Measurements from ENCODE around the gene MOB4. TPM values are rescaled to one million over a fixed set of nuclear protein-coding genes. Genes with fewer than 3 reads are reported as not detected.
"Not testable (repeated sequence)": the region's sequence is repeated elsewhere in the genome, so short reads cannot be mapped to it uniquely, and the experiment has no call there.

Gene MOB4
- total RNA-seq, 1 experiment from 2014 or later: 44.5 TPM

- DNase-seq (ENCODE audit: low spot score): no peak
These were observed 1.1 kb upstream of the MOB4 start for GRCh38 chr2:197514754-197515153.

GRCh38 chr2:197515315-197515738 lies 539 bp upstream of the MOB4 start:
- no peak for DNase-seq (ENCODE audit: low spot score)

GRCh38 chr2:197516393-197516761 lies 511 bp downstream of the MOB4 start:
- no peak for DNase-seq (ENCODE audit: low spot score)

GRCh38 chr2:197517150-197517549 lies 1.3 kb downstream of the MOB4 start:
- DNase-seq (ENCODE audit: low spot score): no peak

- DNase-seq (ENCODE audit: low spot score): no peak
These were observed 22.5 kb downstream of the MOB4 start for GRCh38 chr2:197538412-197538811.

- DNase-seq (ENCODE audit: low spot score): no peak
These were observed 23.9 kb downstream of the MOB4 start for GRCh38 chr2:197539734-197540133.

- no peak for DNase-seq (ENCODE audit: low spot score)
These were observed 27.3 kb downstream of the MOB4 start for GRCh38 chr2:197543206-197543605.

- no peak for DNase-seq (ENCODE audit: low spot score)
These were observed 31.5 kb downstream of the MOB4 start for GRCh38 chr2:197547163-197547900.

GRCh38 chr2:197548582-197548981 lies 32.7 kb downstream of the MOB4 start:
- no peak for DNase-seq (ENCODE audit: low spot score)

GRCh38 chr2:197551260-197551659 lies 35.4 kb downstream of the MOB4 start:
- not testable (repeated sequence) for DNase-seq (ENCODE audit: low spot score)

GRCh38 chr2:197555467-197555866 lies 39.6 kb downstream of the MOB4 start:
- no peak for DNase-seq (ENCODE audit: low spot score)

- DNase-seq (ENCODE audit: low spot score): no peak
These were observed 40.6 kb downstream of the MOB4 start for GRCh38 chr2:197556456-197556855.

GRCh38 chr2:197558393-197558792 lies 42.5 kb downstream of the MOB4 start:
- DNase-seq (ENCODE audit: low spot score): no peak

GRCh38 chr2:197559681-197560080 lies 43.8 kb downstream of the MOB4 start:
- DNase-seq (ENCODE audit: low spot score): no peak

GRCh38 chr2:197560146-197560665 lies 44.3 kb downstream of the MOB4 start:
- no peak for DNase-seq (ENCODE audit: low spot score)

GRCh38 chr2:197571627-197572271 lies 55.9 kb downstream of the MOB4 start:
- no peak for DNase-seq (ENCODE audit: low spot score)

- no peak for DNase-seq (ENCODE audit: low spot score)
These were observed 57.7 kb downstream of the MOB4 start for GRCh38 chr2:197573608-197574007.

GRCh38 chr2:197575987-197576386 lies 60.1 kb downstream of the MOB4 start:
- no peak for DNase-seq (ENCODE audit: low spot score)

- no peak for DNase-seq (ENCODE audit: low spot score)
These were observed 60.8 kb downstream of the MOB4 start for GRCh38 chr2:197576631-197577030.

- no peak for DNase-seq (ENCODE audit: low spot score)
These were observed 61.6 kb downstream of the MOB4 start for GRCh38 chr2:197577446-197577845.

GRCh38 chr2:197578294-197578693 lies 62.4 kb downstream of the MOB4 start:
- DNase-seq (ENCODE audit: low spot score): not testable (repeated sequence)

GRCh38 chr2:197580166-197580565 lies 64.3 kb downstream of the MOB4 start:
- not testable (repeated sequence) for DNase-seq (ENCODE audit: low spot score)

- DNase-seq (ENCODE audit: low spot score): not testable (repeated sequence)
These were observed 71.4 kb downstream of the MOB4 start for GRCh38 chr2:197587255-197587654.
